Memory B cell (primary cell): Measurements from ENCODE around the gene RPS27A.
"Not testable (repeated sequence)": the region's sequence is repeated elsewhere in the genome, so short reads cannot be mapped to it uniquely, and the experiment has no call there.

Experiments
- ATAC-seq: fragments of 150-1000 bp; cut with Tn5 transposase; 2 replicates; pipeline ENCODE4 v1.10.0; 2021; ENCODE audit warnings: low read depth, mild to moderate bottlenecking, moderate library complexity
- DNase-seq, 2 donors: peaks; one replicate each; pipeline ENCODE4 v3.0.0; 2022; ENCODE audit warnings: low spot score in 2 of 2
- H3K27ac Mint-ChIP-seq: one replicate; pipeline ENCODE4 v1.8.0; 2022; ENCODE audit warnings: mild to moderate bottlenecking, moderate library complexity, mixed read lengths
- H3K27me3 Mint-ChIP-seq: one replicate; pipeline ENCODE4 v1.8.0; 2022; ENCODE audit warnings: mixed read lengths
- H3K36me3 Mint-ChIP-seq: one replicate; pipeline ENCODE4 v1.8.0; 2022; ENCODE audit warnings: mild to moderate bottlenecking, mixed read lengths
- H3K4me1 Mint-ChIP-seq: one replicate; pipeline ENCODE4 v1.8.0; 2022; ENCODE audit warnings: mixed read lengths
- H3K4me3 Mint-ChIP-seq: one replicate; pipeline ENCODE4 v1.8.0; 2022; ENCODE audit warnings: mild to moderate bottlenecking, moderate library complexity, mixed read lengths
- H3K9me3 Mint-ChIP-seq: one replicate; pipeline ENCODE4 v1.8.0; 2022; ENCODE audit warnings: mixed read lengths

RPS27A gene

DNA sequence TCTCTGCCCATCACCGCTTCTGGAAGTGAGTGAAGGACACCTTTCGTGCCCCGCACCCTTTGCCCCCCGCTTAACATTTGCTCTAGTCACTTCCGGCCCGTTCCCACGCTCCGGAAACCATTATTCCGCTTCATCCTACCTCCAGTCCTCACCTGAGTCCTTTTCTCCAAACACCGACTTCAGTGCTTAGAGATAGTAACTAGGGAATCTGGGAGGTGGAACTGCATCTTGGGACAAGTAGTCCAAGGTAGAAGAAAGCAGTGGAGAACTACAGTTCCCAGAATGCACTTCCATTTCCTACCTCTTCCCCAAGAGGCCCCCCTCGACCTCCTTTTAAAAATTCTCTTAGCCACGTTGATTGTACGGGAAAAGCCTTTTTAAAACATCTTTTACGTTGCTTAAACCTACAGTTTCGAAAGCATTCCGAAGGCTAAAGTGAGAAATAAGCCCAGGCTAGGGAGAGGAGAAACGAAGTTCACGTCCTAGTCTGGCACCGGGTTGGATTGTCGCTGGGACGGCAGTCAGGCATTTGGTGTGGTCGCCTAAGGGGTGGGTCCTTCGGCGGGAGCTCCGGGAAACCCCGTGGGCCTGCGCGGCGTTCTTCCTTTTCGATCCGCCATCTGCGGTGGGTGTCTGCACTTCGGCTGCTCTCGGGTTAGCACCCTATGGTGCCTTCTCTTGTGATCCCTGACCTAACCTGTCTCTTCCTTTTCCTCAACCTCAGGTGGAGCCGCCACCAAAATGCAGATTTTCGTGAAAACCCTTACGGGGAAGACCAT is at the start of gene RPS27A, which contains the start of gene CLHC1:
RPS27A (plus strand) TSS at position 605 of the 779 bp plus-strand sequence; CDS start at position 742, 137 bp downstream.
CLHC1 (minus strand) TSS at position 210 of the 779 bp plus-strand sequence. CDS start 9,882 bp downstream, outside the sequence.
- peak; percentile 82 for ATAC-seq
- Mint-ChIP-seq H3K9me3 (no peaks in the 10 kb centered on the region), H3K27me3 (no peaks in the 10 kb centered on the region), H3K4me1 (peaks cover 36% of the 10 kb centered on the region), H3K36me3 (peaks cover 8% of the 10 kb centered on the region), H3K4me3 (peak within 1 kb of the TSS; percentile 100), H3K27ac (peak within 1 kb of the TSS; percentile 97)
- peak; percentile 96 to 98 for DNase-seq

DNA sequence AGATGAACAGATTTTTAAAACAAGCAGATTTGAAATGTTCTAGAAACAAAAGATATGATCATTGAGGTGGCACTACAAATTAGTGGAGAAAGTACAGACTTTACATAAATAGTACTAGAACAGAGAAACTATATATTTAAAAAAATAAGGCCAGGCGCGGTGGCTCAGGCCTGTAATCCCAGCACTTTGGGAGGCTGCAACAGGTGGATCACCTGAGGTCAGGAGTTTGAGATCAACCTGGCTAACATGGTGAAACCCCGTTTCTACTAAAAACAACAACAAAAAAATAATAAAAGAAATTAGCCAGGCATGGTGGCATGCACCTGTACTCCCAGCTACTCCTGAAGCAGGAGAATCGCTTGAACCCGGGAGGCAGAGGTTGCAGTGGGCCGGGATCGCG is 45.7 kb upstream of the RPS27A start:
- H3K4me1 Mint-ChIP-seq, H3K27ac Mint-ChIP-seq, H3K9me3 Mint-ChIP-seq, DNase-seq, H3K27me3 Mint-ChIP-seq, ATAC-seq, H3K4me3 Mint-ChIP-seq: not testable (repeated sequence)
- H3K36me3 Mint-ChIP-seq: peaks cover 14% of the 10 kb centered on the region

DNA sequence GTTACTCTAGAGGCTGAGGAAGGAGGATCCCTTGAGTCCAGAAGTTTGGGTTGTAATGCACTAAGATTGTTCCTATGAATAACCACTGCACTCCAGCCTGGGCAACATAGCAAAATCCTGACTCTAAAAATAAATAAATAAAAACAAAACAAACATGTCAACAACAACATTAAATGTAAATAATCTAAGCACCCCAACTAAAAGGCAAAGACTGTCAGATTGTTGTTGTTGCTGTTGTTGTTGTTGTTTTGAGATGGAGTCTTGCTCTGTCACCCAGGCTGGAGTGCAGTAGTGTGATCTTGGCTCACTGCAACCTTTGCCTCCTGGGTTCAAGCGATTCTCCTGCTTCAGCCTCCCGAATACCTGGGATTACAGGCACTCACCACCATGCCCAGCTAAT is 40.6 kb upstream of the RPS27A start:
- H3K27ac Mint-ChIP-seq, H3K4me1 Mint-ChIP-seq, ATAC-seq, DNase-seq, H3K9me3 Mint-ChIP-seq, H3K27me3 Mint-ChIP-seq, H3K4me3 Mint-ChIP-seq: not testable (repeated sequence)
- peaks cover 16% of the 10 kb centered on the region for H3K36me3 Mint-ChIP-seq

DNA sequence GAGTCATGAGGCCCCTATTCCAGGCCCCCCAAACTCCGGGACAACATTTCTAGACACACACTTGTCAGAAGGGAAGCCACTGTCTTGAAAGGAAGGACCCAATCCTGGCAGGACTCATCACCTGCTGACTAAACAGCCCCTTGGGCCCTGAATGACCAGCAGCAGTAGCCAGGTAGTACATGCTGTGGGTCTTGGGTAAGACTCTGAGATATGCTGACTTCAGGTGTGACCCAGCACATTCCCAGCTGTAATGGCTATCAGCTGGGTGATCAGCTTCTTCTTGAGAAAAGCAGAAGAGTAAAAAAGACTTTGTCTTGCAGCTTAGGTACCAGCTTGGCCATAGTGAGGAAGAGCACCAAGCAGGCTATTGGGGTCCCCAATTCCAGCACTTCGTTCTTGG is 36.0 kb upstream of the RPS27A start:
- Mint-ChIP-seq H3K36me3 (peaks cover 25% of the 10 kb centered on the region), H3K27me3 (no peaks in the 10 kb centered on the region), H3K9me3 (peaks cover 13% of the 10 kb centered on the region), H3K4me1 (no peaks in the 10 kb centered on the region), H3K27ac (no peak overlapping the region), H3K4me3 (no peak overlapping the region)
- ATAC-seq: no peak
- DNase-seq: no peak

DNA sequence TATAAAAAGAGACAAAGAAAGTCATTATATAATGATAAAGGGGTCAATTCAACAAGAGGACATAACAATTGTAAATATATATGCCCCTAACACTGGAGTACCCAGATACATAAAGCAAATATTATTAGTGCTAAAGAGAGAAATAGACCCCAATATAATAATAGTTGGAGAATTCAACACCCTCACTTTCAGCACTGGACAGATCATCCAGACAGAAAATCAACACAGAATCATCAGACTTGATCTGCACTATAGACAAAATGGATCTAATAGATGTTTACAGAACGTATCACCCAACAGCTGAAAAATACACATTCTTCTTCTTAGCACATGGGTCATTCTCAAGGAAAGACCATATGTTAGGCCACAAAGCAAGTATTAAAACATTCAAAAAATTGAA is 32.1 kb upstream of the RPS27A start:
- ATAC-seq (no peak), DNase-seq (no peak)
- Mint-ChIP-seq H3K9me3 (peaks cover 12% of the 10 kb centered on the region), H3K4me3 (no peak overlapping the region), H3K27ac (no peak overlapping the region), H3K36me3 (peaks cover 30% of the 10 kb centered on the region), H3K4me1 (no peaks in the 10 kb centered on the region), H3K27me3 (no peaks in the 10 kb centered on the region)

DNA sequence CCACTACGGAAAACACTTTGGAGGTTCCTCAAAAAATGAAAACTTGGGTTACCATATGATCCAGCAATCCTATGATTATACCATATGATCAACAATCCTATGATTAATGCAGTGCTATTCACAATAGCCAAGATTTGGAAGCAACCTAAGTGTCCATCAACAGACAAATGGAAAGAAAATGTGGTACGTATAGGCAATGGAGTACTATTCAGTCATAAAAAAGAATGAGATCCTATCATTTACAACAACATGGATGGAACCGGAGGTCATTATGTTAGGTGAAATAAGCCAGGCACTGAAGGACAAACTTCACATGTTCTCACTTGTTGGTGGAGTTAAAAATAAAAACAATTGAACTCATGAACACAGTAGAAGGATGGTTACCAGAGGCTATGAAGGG is 28.0 kb upstream of the RPS27A start:
- Mint-ChIP-seq H3K36me3 (peaks cover 23% of the 10 kb centered on the region), H3K27me3 (no peaks in the 10 kb centered on the region), H3K27ac (no peak overlapping the region), H3K9me3 (peaks cover 11% of the 10 kb centered on the region), H3K4me1 (no peaks in the 10 kb centered on the region), H3K4me3 (no peak overlapping the region)
- DNase-seq (no peak), ATAC-seq (no peak)

DNA sequence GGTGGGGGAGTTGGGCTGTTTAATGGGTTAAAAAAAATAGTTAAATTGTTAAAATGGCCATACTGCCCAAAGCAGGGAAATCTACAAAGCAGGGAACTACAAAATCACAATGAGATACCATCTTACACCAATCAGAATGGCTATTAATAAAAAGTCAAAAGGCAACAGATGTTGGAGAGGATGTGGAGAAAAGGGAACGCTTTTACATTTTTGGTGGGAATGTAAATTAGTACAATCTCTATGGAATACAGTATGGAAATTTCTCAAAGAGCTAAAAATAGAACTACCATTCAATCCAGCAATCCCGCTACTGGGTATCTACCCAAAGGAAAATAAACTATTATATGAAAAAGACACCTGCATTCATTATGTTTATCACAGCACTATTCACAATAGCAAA is 27.5 kb upstream of the RPS27A start:
- peaks cover 10% of the 10 kb centered on the region for H3K9me3 Mint-ChIP-seq
- DNase-seq (no peak), ATAC-seq (no peak)
- H3K27me3 Mint-ChIP-seq: no peaks in the 10 kb centered on the region
- peaks cover 19% of the 10 kb centered on the region for H3K36me3 Mint-ChIP-seq
- H3K4me3 Mint-ChIP-seq: no peak overlapping the region
- H3K4me1 Mint-ChIP-seq: no peaks in the 10 kb centered on the region
- H3K27ac Mint-ChIP-seq: no peak overlapping the region

DNA sequence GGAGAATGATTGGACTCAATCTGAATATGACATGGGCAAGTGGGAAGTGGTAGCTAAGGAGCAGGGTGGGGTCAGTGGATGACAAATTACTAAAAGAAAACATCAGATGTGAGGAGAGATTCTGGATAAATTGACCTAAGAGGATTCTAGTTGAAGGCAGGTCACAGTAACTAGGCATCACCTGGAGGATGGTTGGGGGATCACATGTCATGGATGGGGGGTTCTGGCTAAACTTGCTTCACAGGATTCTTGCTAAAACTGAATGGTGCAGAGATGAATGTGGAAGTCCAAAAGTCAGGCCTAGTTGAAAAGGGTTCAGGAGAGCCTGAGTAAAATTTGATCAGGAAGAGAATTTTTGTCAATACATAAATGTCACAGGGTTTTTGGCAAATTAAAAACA is 18.7 kb upstream of the RPS27A start:
- no peaks in the 10 kb centered on the region for H3K36me3 Mint-ChIP-seq
- H3K27ac Mint-ChIP-seq: peak overlapping the region; percentile 10
- H3K9me3 Mint-ChIP-seq: no peaks in the 10 kb centered on the region
- no peaks in the 10 kb centered on the region for H3K4me1 Mint-ChIP-seq
- DNase-seq: no peak
- H3K27me3 Mint-ChIP-seq: no peaks in the 10 kb centered on the region
- no peak overlapping the region for H3K4me3 Mint-ChIP-seq
- no peak for ATAC-seq

DNA sequence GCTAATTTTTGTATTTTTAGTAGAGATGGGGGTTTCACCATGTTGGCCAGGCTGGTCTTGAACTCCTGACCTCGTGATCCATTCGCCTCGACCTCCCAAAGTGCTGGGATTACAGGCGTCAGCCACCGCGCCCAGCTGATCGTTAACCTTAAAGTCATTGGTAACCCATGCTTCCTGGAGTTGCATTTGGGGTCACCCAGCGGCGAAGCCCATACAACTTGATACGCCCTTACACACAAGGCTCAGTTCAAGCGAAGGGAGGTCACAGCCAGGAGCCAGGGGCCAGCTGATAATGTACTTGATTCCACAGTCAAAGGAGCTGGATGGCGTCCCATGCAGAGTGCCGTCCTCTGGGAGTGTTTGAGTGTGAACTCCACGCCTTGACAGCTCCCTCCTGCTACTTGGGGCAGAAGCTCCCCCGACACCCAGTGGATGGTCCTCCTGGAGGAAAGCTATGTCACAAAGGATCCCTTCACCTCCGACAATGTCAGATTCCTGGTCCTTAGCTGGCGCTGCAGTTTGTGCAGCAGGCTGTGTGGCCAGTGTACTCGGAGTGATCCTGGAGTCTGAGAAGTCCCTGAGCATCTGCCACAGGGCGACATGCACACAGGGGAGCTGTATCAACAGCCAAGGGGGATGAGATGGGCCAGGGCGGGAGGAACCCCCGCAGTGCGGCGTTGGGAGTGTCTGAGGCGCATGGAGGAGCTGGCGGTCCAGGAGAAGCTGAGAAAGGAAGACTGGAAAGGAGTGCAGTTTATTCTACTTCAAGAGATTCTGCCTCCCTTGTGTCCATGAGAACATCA is 8.3 kb upstream of the RPS27A start:
- no peaks in the 10 kb centered on the region for H3K27me3 Mint-ChIP-seq
- no peaks in the 10 kb centered on the region for H3K36me3 Mint-ChIP-seq
- H3K27ac Mint-ChIP-seq: peak overlapping the region; percentile 75
- no peaks in the 10 kb centered on the region for H3K9me3 Mint-ChIP-seq
- peaks cover 16% of the 10 kb centered on the region for H3K4me1 Mint-ChIP-seq
- ATAC-seq (no peak), DNase-seq (peak; percentile 3 to 31)
- H3K4me3 Mint-ChIP-seq: peak overlapping the region; percentile 86

DNA sequence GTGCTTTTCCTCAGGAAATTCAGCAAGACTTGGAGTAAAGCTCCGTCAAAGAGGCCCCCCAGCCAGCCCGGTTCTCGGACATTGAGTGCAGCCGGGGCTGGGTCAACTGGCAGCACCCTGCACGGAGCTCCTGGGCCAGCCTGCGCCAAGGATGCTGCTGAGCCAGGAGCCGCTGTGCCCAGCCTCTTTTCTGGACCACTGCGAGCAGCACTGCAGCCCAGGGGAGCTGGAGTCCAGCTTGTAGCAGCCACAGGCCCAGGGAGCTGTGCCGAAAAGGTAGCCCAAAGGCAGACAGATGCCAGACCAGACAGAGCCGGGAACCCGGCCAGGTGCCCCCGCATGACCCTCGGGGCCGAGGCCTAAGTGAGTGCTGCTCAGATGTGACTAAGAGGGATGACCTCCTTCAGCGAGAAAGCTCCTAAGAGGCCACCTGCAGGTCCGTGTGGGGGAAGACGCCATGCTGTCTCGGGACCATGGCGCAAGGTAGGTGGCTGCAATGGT is 7.7 kb upstream of the RPS27A start:
- H3K4me1 Mint-ChIP-seq: peaks cover 16% of the 10 kb centered on the region
- H3K9me3 Mint-ChIP-seq: no peaks in the 10 kb centered on the region
- no peak overlapping the region for H3K4me3 Mint-ChIP-seq
- ATAC-seq (no peak), DNase-seq (no peak)
- H3K27ac Mint-ChIP-seq: no peak overlapping the region
- H3K27me3 Mint-ChIP-seq: no peaks in the 10 kb centered on the region
- H3K36me3 Mint-ChIP-seq: no peaks in the 10 kb centered on the region

DNA sequence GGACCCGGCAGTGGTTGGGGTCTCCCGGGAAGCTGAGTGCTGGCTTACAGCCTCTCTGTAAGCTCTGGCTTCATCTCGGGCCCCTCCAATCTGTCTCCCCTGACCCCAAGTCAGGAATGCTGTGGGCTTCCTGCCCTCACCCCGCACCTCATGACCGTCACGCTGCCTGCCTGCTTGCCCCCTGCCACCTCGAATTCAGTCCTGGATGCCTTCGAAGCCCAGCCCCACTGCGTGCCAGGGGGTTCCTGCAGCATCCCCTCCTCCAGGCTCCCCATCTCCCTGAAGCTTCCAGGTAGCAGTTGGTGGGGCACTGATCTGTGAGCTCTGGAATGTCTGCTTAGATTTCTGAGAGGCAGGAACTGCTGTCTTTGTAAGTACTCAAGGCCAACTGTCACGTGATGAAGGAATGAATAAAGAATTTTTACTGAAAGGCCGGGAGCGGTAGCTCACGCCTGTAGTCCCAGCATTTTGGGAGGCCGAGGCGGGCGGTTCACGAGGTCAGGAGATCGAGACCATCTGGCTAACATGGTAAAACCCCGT is 6.9 kb upstream of the RPS27A start:
- peaks cover 21% of the 10 kb centered on the region for H3K4me1 Mint-ChIP-seq
- ATAC-seq (no peak), DNase-seq (no peak)
- H3K36me3 Mint-ChIP-seq: no peaks in the 10 kb centered on the region
- H3K27me3 Mint-ChIP-seq: no peaks in the 10 kb centered on the region
- no peaks in the 10 kb centered on the region for H3K9me3 Mint-ChIP-seq
- H3K27ac Mint-ChIP-seq: no peak overlapping the region
- H3K4me3 Mint-ChIP-seq: no peak overlapping the region

DNA sequence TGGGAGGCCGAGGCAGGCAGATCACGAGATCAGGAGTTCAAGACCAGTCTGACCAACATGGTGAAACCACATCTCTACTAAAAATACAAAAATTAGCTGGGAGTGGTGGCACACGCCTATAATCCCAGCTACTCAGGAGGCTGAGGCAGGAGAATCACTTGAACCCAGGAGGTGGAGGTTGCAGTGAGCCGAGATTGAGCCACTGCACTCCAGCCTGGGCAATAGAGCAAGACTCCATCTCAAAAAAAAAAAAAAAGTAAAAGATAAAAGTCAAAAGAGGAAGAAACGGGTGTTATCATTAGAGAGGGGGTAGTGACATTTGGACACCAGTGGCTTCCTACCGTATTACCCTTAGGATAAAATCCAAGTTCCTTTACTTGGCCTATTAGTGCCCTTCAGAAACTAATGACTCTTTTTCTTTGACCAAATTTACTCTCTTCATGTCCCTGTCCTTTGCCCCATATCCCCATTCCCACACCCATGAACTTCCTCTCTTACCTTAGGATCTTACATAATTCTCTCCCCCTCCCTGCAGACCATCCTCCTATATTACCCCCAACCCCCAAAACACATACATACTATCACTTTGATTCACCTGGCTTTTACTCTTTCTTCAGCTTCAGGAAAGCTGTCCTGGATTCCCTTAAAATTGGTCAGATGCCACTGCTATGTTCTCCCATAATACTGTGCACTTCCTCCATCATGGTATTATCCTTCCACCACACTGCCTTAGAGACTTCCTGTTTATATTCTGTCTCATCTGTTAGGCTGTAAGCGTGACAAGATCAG is 4.9 kb upstream of the RPS27A start:
- DNase-seq, H3K27me3 Mint-ChIP-seq, ATAC-seq, H3K4me3 Mint-ChIP-seq, H3K36me3 Mint-ChIP-seq, H3K9me3 Mint-ChIP-seq: not testable (repeated sequence)
- peak overlapping the region; percentile 49 for H3K27ac Mint-ChIP-seq
- peaks cover 31% of the 10 kb centered on the region for H3K4me1 Mint-ChIP-seq

DNA sequence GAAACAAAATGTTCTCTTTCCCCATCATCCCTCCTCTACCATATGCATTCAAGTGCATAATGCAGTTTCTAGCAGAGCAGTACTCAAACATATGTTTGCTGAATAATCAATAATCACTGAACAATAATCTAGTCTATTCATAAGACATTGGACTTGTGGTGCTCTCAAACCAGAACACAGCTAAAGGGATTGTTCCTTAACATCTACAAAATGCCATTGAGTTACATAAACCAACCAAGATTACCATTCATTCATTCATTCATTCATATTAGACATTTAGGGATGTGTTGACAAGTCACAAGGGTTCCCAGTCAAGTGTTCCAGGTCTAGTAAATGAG is 4.3 kb upstream of the RPS27A start:
- H3K27me3 Mint-ChIP-seq: no peaks in the 10 kb centered on the region
- peaks cover 30% of the 10 kb centered on the region for H3K4me1 Mint-ChIP-seq
- DNase-seq: no peak
- H3K36me3 Mint-ChIP-seq: peaks cover 2% of the 10 kb centered on the region
- peak overlapping the region; percentile 49 for H3K27ac Mint-ChIP-seq
- no peaks in the 10 kb centered on the region for H3K9me3 Mint-ChIP-seq
- H3K4me3 Mint-ChIP-seq: no peak overlapping the region
- no peak for ATAC-seq
